GM10266 (cell line): ENCODE data around the gene NLRP6.

ENCODE experiments used
- DNase-seq: peaks from one replicate; pipeline ENCODE4 v3.0.0; 2012; ENCODE audit errors: extremely low spot score
- CTCF ChIP-seq: IDR thresholded peaks from 2 replicates; pipeline ENCODE4 v1.5.1; 2012; ENCODE audit warnings: mild to moderate bottlenecking, low read depth; ENCODE audit not compliant: control insufficient read depth, insufficient read depth; ENCODE audit errors: missing control alignments

Gene NLRP6

GRCh38 chr11:251550-251949, 26.7 kb upstream of the NLRP6 start:
- TF ChIP-seq CTCF: no peak
- DNase-seq: no peak

GRCh38 chr11:252666-253065, 25.5 kb upstream of the NLRP6 start:
- no peak for DNase-seq
- TF ChIP-seq CTCF: no peak

GRCh38 chr11:253160-253885, 24.9 kb upstream of the NLRP6 start:
- no peak for DNase-seq

GRCh38 chr11:253886-254270, 24.3 kb upstream of the NLRP6 start:
- DNase-seq: no peak
- no peak for TF ChIP-seq CTCF

More at GRCh38 chr11:253160-253885, 24.9 kb upstream of the NLRP6 start:
- no peak for TF ChIP-seq CTCF

- TF ChIP-seq CTCF: no peak
- no peak for DNase-seq
These were observed 23.0 kb upstream of the NLRP6 start for GRCh38 chr11:255176-255575.

- no peak for DNase-seq
- no peak for TF ChIP-seq CTCF
These were observed 22.4 kb upstream of the NLRP6 start for GRCh38 chr11:255816-256215.

- DNase-seq: no peak
- TF ChIP-seq CTCF: no peak
These were observed 21.1 kb upstream of the NLRP6 start for GRCh38 chr11:256952-257737.
